H1 (cell line): Measurements from ENCODE around the gene RBMX. TPM values are rescaled to one million over a fixed set of nuclear protein-coding genes. Genes with fewer than 3 reads are reported as not detected.

Experiments used
- CTBP2 ChIP-seq: IDR thresholded peaks from 2 replicates; pipeline ENCODE4 v1.7.0; 2011; ENCODE audit warnings: borderline replicate concordance, mild to moderate bottlenecking, moderate library complexity, mixed read lengths, low read length; ENCODE audit not compliant: insufficient read depth, insufficient read length
- GABPA ChIP-seq: IDR thresholded peaks from 2 replicates; pipeline ENCODE4 v1.6.1; 2011; ENCODE audit warnings: mild to moderate bottlenecking, low read length, moderate library complexity, borderline replicate concordance; ENCODE audit not compliant: insufficient read depth
- GTF2F1 ChIP-seq: IDR thresholded peaks from 2 replicates; pipeline ENCODE4 v1.6.1; 2012; ENCODE audit warnings: low read depth, low read length, improper control_type of control experiment, borderline replicate concordance
- MAFK ChIP-seq: IDR thresholded peaks from 2 replicates; pipeline ENCODE4 v1.6.1; 2012; ENCODE audit warnings: low read depth, mild to moderate bottlenecking, improper control_type of control experiment, low read length
- NANOG ChIP-seq: IDR thresholded peaks from 2 replicates; pipeline ENCODE4 v1.6.1; 2011; ENCODE audit warnings: low read length, low read depth, mild to moderate bottlenecking, inconsistent platforms; ENCODE audit not compliant: insufficient read depth, poor library complexity, severe bottlenecking
- SRF ChIP-seq: IDR thresholded peaks from 2 replicates; pipeline ENCODE4 v1.6.1; 2011; ENCODE audit warnings: mild to moderate bottlenecking, low read depth, low read length, moderate library complexity
- SUZ12 ChIP-seq: fragments of 200-600 bp; sonication (generic); IDR thresholded peaks from 2 replicates; pipeline ENCODE4 v1.6.1; 2012; ENCODE audit warnings: mild to moderate bottlenecking, inconsistent platforms, low read length, moderate library complexity, mixed read lengths
- TAF1 ChIP-seq: IDR thresholded peaks from 2 replicates; pipeline ENCODE4 v1.6.1; 2011; ENCODE audit warnings: mild to moderate bottlenecking, low read depth, low read length
- TBP ChIP-seq: IDR thresholded peaks from 2 replicates; pipeline ENCODE4 v1.6.1; 2011; ENCODE audit warnings: low read depth, low read length, improper control_type of control experiment
- polyA plus RNA-seq, 7 experiments: library from polyadenylated mRNA; depleted of rRNA in 3 of 7; stranded (reverse) in 5 of 7; unstranded in 2 of 7; fragments of >200 nt in 5 of 7; fragments of 200-250 nt in 2 of 7; gene quantifications; 1 replicate in 5 of 7; 2 replicates in 1 of 7; 4 replicates in 1 of 7; pipeline versions ENCODE4 v1.2.1 to v1.2.3, GENCODE V29; 2011 to 2013; ENCODE audit warnings: missing spikeins in 2 of 7, mixed read lengths in 2 of 7
- total RNA-seq: library from RNA; stranded (reverse); fragmentation: NEBNext Ultra II Directional; extraction: Animal tissue kit (Norgen Biotek cat#: 25700); gene quantifications from 2 replicates; pipeline ENCODE4 v1.2.1, GENCODE V29; 2021
- TF ChIP-seq, protein P1 (sequence below): fragments of 300-600 bp; sonication (generic); IDR thresholded peaks from 2 replicates; pipeline ENCODE4 v1.7.1; 2012; ENCODE audit warnings: low read length, moderate library complexity, mild to moderate bottlenecking, inconsistent platforms; ENCODE audit not compliant: insufficient replicate concordance

Gene RBMX
- total and polyA plus RNA-seq, 2 of the 8 experiments (the other 6 are each of a cell fraction or from before 2014, with no cell fraction given), result 213 to 476 TPM

DNA sequence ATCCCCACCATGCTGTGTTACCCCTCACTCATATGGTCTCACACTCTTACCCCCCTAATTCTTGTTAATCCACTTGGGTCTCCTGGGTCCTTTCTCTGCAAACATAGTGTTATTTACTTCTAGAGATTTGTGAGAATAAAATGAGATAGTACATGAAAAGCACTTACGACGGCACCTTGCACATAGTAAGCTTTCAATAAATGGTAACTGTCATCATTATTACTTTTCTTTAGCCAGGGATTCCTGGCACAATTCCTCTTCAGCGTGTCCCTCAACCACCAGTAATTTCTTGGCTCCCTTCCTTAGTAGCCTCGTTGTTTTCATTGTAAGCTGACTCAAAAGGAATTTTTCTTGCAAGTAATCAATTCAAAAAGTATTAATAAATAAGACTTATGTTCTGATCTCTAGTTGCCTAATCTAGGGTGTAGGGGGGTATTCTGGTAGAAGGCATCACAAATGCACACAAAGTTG is 30.1 kb upstream of the RBMX start (continued):
- TF ChIP-seq, protein P1, sequence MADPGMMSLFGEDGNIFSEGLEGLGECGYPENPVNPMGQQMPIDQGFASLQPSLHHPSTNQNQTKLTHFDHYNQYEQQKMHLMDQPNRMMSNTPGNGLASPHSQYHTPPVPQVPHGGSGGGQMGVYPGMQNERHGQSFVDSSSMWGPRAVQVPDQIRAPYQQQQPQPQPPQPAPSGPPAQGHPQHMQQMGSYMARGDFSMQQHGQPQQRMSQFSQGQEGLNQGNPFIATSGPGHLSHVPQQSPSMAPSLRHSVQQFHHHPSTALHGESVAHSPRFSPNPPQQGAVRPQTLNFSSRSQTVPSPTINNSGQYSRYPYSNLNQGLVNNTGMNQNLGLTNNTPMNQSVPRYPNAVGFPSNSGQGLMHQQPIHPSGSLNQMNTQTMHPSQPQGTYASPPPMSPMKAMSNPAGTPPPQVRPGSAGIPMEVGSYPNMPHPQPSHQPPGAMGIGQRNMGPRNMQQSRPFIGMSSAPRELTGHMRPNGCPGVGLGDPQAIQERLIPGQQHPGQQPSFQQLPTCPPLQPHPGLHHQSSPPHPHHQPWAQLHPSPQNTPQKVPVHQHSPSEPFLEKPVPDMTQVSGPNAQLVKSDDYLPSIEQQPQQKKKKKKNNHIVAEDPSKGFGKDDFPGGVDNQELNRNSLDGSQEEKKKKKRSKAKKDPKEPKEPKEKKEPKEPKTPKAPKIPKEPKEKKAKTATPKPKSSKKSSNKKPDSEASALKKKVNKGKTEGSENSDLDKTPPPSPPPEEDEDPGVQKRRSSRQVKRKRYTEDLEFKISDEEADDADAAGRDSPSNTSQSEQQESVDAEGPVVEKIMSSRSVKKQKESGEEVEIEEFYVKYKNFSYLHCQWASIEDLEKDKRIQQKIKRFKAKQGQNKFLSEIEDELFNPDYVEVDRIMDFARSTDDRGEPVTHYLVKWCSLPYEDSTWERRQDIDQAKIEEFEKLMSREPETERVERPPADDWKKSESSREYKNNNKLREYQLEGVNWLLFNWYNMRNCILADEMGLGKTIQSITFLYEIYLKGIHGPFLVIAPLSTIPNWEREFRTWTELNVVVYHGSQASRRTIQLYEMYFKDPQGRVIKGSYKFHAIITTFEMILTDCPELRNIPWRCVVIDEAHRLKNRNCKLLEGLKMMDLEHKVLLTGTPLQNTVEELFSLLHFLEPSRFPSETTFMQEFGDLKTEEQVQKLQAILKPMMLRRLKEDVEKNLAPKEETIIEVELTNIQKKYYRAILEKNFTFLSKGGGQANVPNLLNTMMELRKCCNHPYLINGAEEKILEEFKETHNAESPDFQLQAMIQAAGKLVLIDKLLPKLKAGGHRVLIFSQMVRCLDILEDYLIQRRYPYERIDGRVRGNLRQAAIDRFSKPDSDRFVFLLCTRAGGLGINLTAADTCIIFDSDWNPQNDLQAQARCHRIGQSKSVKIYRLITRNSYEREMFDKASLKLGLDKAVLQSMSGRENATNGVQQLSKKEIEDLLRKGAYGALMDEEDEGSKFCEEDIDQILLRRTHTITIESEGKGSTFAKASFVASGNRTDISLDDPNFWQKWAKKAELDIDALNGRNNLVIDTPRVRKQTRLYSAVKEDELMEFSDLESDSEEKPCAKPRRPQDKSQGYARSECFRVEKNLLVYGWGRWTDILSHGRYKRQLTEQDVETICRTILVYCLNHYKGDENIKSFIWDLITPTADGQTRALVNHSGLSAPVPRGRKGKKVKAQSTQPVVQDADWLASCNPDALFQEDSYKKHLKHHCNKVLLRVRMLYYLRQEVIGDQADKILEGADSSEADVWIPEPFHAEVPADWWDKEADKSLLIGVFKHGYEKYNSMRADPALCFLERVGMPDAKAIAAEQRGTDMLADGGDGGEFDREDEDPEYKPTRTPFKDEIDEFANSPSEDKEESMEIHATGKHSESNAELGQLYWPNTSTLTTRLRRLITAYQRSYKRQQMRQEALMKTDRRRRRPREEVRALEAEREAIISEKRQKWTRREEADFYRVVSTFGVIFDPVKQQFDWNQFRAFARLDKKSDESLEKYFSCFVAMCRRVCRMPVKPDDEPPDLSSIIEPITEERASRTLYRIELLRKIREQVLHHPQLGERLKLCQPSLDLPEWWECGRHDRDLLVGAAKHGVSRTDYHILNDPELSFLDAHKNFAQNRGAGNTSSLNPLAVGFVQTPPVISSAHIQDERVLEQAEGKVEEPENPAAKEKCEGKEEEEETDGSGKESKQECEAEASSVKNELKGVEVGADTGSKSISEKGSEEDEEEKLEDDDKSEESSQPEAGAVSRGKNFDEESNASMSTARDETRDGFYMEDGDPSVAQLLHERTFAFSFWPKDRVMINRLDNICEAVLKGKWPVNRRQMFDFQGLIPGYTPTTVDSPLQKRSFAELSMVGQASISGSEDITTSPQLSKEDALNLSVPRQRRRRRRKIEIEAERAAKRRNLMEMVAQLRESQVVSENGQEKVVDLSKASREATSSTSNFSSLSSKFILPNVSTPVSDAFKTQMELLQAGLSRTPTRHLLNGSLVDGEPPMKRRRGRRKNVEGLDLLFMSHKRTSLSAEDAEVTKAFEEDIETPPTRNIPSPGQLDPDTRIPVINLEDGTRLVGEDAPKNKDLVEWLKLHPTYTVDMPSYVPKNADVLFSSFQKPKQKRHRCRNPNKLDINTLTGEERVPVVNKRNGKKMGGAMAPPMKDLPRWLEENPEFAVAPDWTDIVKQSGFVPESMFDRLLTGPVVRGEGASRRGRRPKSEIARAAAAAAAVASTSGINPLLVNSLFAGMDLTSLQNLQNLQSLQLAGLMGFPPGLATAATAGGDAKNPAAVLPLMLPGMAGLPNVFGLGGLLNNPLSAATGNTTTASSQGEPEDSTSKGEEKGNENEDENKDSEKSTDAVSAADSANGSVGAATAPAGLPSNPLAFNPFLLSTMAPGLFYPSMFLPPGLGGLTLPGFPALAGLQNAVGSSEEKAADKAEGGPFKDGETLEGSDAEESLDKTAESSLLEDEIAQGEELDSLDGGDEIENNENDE, result no peak
- no peak for TF ChIP-seq NANOG
- no peak for TF ChIP-seq TAF1
- no peak for TF ChIP-seq TBP
- TF ChIP-seq GTF2F1, result no peak
- no peak for TF ChIP-seq MAFK
- no peak for TF ChIP-seq SRF
- TF ChIP-seq CTBP2, result no peak
- TF ChIP-seq SUZ12, result no peak
- TF ChIP-seq GABPA, result no peak
